ENCODE results near the gene PALM2AKAP2.

GRCh38 chr9:109792951-109793546 lies 13.1 kb downstream of the PALM2AKAP2 start:
- TF ChIP-seq POLR2A (IDR thresholded peaks at IDR 0.05): no peak
- TF ChIP-seq CTCF (IDR thresholded peaks at IDR 0.05): no peak

Data from heart left ventricle (tissue), 13 donors.